ENCODE data around the gene NDUFC1.
"Not testable (repeated sequence)": the region's sequence is repeated elsewhere in the genome, so short reads cannot be mapped to it uniquely, and the experiment has no call there.

NDUFC1 gene

GRCh38 chr4:139297001-139297410 is 5.3 kb downstream of the NDUFC1 start:
- no peak for DNase-seq

- DNase-seq: no peak
Observed at GRCh38 chr4:139295942-139296299, 6.4 kb downstream of the NDUFC1 start.

DNA sequence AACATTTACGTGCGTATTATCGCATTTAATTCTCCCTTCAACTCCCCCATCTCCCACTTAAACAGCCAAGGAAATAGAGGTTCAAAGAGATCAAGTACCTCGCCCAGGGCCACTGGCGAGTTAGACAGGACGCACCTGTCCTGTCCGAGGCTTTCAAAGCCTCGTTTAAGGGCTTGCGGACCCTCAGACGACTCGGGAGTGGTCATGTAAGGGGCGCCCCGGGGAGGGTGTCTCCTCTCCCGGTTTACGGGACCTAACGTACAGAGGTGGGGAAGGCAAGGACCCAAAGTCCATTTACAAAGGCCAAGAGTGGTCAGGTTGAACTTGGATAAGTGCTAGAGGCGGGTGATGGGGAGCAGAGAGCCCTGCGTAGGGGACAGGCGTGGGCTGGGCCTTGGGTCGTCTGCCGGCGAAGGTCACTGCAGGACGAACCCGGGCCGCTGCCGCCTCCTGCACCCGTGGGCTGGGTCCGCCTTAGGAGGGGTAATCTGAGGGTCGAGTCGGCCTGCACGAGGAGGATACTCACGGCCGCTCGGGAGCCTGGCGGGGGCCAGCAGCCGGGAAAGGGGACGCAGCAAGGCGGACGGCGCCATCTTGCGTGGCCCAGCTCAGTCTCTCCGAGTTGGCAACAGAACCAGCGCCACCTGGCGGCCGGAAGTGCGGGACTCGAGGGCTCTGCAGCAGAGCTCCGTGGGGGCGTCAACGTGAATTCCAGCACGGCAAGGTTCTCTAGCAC is 6.9 kb downstream of the NDUFC1 start:
- peak; percentile 78 for DNase-seq

GRCh38 chr4:139286186-139286698 is 16.0 kb downstream of the NDUFC1 start:
- DNase-seq: no peak

DNA sequence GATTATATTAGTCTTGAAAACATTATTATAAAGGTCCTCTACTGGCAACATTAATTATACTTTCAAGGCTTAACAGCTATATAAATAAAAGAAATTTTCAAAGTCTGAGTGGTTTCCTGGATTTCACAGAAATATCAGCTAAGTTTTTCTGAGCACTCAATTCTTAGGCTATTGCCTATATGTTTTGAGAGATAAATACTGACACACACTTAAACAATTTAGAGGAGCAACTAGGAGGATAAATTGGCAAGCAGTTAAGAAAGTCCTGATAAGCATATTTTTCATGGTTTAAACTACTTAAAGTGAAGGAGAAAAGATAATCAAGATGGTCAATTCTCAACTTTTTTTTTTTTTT is 19.6 kb downstream of the NDUFC1 start:
- no peak for DNase-seq

GRCh38 chr4:139282065-139282720 is 20.1 kb downstream of the NDUFC1 start:
- DNase-seq: no peak

DNA sequence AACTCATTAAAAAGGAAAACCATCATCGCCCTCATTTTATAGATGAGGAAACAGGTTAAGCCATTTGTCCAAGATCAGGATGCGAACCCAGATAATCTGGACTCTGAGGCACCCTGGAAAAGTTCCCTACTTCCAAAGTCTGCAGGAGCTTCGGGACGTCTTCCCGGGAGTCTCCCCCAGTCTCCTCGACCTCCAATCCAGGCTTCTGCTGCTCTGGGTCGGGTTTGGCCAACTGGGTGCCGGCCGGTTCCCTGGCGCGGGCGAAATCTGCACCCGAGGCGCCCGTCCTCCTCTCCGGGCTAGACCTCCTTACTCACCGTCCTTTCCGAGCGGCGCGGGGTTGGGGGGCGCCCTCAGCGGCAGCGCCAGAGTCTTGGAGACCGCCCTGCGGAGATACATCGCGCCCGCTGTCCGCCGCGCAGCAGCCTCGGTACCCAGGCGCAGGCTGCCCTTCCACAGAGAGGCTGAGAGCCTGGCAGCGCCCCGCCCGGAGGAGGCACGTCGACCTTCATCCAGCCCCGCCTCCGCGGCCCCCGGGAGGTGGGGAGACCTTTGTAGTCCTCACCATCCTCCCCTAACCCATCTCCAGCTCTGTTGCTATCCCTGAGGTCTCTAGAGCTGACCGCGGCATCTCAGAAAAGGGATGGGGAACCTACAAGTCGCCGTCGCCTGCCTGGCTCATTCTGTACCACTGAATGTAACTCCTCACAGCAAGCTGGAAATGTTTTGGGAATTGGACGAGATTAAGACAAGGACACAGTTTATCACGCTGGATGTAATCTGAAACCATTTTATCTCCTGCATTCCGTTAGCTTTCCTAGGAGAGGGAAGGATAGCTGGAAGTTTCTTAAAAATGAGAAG is 22.3 kb downstream of the NDUFC1 start, which contains the start of gene MGARP:
TSS of gene MGARP (minus strand) at position 466 of the 861 bp plus-strand sequence. CDS start at position 399, 67 bp downstream.
- DNase-seq: peak; percentile 8

DNA sequence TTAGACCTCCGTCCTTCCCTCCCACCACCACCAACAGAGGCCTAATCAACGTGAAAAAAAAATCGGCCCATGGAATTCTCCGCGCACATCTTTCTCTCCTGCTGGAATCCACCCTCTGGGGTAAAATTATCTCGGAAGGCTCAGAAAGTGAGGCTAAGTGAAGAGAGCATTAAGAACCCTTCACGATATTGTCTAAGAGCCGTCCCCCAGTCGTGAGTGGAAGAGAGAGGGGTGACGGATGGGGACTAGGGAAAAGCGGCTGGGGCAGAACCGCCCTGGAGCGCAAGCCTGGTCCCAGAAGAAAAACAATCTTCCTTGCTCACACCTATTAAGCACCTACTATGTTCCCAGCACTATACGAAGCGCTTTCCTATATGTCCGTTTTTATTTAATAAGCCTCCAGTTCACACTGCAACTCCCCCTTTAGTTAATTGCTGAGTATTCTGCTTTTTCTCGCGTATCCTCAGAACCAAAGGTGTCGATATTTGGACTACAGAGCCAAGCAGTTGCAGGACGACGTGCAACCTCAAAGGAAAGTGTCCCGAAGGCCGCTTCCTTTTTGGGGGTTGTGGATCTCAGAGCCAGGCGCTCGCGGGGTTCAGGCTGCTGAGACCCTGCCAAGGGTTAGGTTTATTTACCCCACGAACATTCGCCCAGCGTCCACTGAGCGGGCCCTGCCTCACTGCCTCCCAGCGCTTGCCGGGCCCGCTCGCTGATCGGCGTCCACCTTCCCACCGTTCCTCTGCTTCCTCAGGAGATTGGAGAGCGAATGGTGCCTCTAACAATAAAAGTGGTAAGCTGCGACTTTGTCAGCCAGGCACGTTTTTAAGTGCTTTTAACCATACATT is 23.1 kb downstream of the NDUFC1 start:
- DNase-seq: no peak

- no peak for DNase-seq
Observed at GRCh38 chr4:139278485-139278884, 23.8 kb downstream of the NDUFC1 start.

GRCh38 chr4:139275281-139275735 is 27.0 kb downstream of the NDUFC1 start:
- no peak for DNase-seq

DNA sequence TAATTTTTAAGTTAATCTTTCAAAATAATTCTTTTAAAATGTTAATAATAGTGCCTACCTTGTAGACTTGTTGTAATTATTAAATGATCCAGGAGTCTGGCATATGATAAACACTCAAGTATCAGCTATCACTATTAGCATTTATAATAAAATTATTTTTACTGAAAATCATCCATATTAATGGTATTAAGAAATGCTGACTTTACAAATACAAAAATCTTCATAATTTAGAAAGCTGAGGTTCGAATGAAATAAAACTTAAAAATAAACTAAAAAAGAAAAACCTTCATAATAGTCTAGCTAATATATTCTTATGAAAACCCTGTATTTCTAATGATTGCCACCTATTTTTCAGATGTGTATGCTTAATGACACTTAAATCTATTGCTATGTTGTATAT is 27.5 kb downstream of the NDUFC1 start:
- DNase-seq: no peak

- DNase-seq: no peak
Observed at GRCh38 chr4:139273835-139274234, 28.4 kb downstream of the NDUFC1 start.

DNA sequence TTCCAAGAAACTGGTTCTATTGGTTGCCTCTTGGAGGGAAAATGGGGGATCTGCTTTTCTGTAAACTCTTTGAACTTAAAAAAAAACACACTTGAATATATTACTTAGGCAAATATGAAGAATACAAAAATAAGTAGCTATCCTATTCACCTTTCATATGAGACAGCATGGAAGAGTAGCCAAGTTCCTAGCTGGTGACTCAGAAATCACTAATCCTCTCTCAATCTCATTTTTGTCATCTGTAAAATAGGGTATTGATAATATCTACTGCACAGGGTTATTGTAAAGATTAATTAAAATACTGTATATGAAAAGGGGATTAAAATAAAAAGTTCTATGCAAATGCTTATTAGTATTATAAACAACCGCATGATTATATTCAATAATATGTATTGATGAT is 35.0 kb downstream of the NDUFC1 start:
- DNase-seq: no peak

DNA sequence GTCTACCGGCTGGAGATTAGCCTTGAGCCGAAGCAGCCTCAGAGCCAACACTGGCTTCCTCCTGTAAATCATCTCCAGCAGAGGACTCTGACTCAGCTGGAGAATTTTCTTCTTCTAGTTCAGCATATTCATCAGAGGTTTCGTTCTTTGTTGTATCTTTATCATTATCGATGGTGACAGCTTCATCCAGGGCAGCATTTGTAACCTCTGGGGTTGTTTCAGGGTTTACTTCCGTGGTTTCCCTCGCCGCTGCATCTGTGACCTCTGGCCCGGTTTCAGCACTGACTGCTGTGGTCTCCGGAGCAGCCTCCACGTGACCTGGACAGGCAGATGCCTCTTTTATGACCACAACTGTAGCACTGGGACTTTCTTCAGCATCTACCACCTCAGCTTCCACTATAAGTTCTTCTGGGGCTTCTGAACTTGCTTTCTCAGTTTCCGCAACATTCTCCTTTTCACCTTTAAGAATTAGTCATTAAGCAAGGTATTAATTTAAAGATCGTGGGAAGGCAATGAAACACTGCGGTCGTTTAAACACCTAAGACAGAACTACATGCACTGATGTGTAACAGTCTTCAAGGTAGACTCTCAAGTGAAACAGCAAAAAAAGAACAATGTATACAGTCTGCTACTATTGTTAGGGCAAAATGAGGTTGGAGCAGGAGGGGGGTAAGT is 35.6 kb downstream of the NDUFC1 start:
- no peak for DNase-seq

DNA sequence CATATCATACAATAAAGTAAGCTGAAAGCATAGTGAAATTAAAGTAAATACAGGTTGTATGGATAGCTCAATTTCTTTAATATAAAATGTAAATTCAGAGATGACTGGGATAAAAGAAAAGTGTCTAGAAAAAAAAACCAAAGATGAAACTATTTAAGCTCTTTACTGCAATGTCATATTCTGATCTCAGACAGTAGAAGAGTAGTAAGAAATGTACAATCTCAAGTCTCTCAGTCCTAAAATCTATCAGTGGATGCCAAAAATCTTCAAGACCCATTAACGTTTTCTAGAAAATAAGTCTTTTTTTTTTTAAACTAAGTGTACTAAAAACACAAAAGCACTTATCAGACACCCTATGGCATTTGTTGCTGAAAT is 36.1 kb downstream of the NDUFC1 start:
- DNase-seq: no peak

GRCh38 chr4:139265654-139266053 is 36.6 kb downstream of the NDUFC1 start:
- DNase-seq: no peak

DNA sequence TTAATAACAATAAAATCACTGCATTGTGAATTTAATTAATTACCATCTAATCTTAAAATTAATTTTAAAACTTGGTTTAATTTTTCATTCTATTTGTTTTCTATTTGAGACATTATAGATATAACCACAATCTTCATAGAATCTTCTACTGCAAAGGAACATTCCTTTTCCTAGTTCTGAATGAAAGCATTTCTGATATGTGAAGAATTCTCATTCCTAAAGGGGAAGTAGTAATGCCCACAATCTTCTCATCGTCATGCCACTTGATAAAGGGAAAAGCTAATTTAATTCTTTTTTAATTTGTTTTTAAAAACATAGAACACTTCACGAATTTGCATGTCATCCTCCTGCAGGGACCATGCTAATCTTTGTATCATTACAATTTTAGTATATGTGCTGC is 45.9 kb downstream of the NDUFC1 start:
- no peak for DNase-seq

DNA sequence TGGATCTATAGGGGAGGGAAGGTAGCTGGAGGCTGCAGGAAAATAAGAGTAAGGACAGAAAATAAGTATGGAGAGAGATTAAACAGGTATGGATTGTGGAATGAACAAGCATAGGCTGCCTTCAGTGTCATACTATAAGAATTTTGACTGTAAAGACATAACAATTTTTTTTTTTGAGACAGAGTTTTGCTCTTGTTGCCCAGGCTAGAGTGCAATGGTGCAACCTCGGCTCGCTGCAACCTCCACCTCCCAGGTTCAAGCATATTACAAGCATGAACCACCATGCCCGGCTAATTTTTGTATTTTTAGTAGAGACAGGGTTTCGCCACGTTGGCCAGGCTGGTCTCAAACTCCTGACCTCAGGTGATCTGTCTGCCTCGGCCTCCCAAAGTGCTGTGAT is 46.7 kb downstream of the NDUFC1 start:
- not testable (repeated sequence) for DNase-seq

GRCh38 chr4:139253713-139254112 is 48.6 kb downstream of the NDUFC1 start:
- no peak for DNase-seq

DNA sequence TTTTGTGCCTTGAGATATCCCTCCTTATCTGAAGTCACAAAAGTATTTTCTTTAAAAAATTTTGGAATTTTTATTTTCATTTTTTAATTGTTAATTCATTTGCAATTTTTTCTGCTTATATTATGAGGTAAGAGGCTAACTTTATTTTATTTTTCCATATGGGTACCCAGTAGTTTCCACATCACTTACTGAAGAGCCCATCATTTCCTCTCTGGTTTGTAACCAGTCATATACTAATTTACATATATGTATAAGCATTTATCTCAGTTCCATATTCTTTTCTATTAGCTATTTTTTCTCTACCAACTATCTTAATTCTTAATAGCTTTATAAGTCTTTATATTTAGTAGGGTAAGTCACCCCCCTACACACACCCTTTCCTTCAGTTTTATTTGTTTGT is 49.2 kb downstream of the NDUFC1 start:
- DNase-seq: no peak

- no peak for DNase-seq
Observed at GRCh38 chr4:139247700-139248238, 54.5 kb downstream of the NDUFC1 start.

- DNase-seq: no peak
Observed at GRCh38 chr4:139247241-139247640, 55.0 kb downstream of the NDUFC1 start.
